Mammary epithelial cell (primary cell): ENCODE measurements around the gene TWF1.

Experiments
- CTCF ChIP-seq, 2 donors: IDR thresholded peaks in 1 of 2; conservative IDR thresholded peaks in 1 of 2; 2 replicates each; pipeline ENCODE4 v1.5.1; 2011 to 2012; ENCODE audit warnings: inconsistent platforms in 2 of 2, low read length in 2 of 2, mild to moderate bottlenecking in 2 of 2, control low read depth in 1 of 2, low read depth in 1 of 2; ENCODE audit not compliant: insufficient read depth in 1 of 2; ENCODE audit errors: extremely low read depth in 1 of 2
- EZH2 ChIP-seq: IDR thresholded peaks from 2 replicates; pipeline ENCODE4 v1.6.1; 2012; ENCODE audit warnings: low read length, inconsistent platforms, borderline replicate concordance

- no peak for TF ChIP-seq CTCF (conservative IDR thresholded peaks at IDR 0.05 in 1 of 2, IDR thresholded peaks at IDR 0.05 in 1 of 2; ENCODE audit: extremely low read depth in 1 of 2, insufficient read depth in 1 of 2, low read depth in 1 of 2, low read length in 2 of 2)
- no peak for TF ChIP-seq EZH2
These were observed 36.1 kb upstream of the TWF1 start for GRCh38 chr12:43842259-43842658.
